NCI-H2227 treated with DMSO at 0.1 percent for 48 hours (cell line): Measurements from ENCODE around the gene KLF6.
"Not testable (repeated sequence)": the region's sequence is repeated elsewhere in the genome, so short reads cannot be mapped to it uniquely, and the experiment has no call there.

ENCODE experiments used
- DNase-seq: peaks from one replicate; lab custom pipeline; 2025; lab: John Stamatoyannopoulos, UW

Gene KLF6

GRCh38 chr10:3756360-3756740, 28.7 kb downstream of the KLF6 start:
- no peak for DNase-seq

GRCh38 chr10:3755440-3756359, 29.3 kb downstream of the KLF6 start:
- no peak for DNase-seq

GRCh38 chr10:3754727-3755439, 30.1 kb downstream of the KLF6 start:
- no peak for DNase-seq

DNA sequence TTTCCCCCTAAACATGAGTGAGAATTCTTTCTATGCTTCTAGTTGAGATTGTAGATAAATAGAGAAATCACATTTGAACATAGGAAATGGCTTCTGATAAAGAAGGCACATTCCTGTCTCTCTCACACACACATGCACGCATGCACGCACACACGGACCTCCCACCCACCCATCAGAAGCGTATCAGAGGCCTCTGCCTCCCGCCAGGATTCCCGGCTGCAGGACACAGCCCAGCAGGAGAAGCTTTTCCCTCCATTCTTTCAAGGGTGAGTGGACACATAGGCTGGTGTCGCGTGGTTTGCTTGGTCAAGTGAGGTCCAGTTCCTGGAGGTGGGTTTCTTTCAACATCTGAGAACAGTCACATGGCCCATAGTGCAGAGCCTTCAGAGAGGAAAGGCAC, 34.2 kb downstream of the KLF6 start:
- DNase-seq, result peak; percentile 8

DNA sequence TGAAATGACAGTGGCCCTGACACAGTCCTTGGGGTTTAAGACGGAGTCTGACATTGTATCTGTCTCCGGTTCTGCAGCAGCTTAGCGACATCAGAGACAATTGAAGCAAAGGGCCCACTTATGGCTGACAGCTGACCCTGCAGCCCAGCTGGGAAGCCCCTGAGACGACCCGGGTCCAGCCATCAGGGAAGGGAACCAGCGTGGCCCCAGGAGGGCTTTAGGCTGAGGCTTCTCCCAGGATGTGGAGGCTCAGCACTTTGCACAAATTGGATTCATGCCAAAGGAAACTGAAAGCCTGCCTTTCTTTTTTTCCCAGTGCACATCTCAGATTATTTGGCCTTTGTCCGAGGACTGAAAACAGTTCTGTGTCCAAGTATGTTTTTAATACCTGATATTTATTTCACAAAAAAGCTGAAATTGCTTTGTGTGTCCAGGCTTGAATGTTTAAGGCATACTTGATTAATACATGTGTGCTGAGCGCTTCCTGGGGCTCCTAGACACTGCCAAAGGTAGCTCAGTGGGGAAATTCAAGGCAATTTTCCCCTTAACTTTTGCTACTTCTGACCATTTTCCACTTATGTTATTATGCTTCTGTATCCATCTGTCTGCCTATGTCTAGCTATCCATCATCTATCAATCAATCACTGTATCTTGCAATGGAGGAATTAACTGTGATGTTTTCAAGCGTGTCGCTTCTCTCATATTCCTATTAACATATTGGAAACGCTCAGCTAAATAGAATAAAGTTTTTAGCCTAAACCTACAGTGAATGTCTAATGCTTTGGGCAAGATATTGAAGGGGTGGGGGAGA, 34.8 kb downstream of the KLF6 start:
- peak; percentile 16 for DNase-seq

GRCh38 chr10:3749600-3749999, 35.4 kb downstream of the KLF6 start:
- no peak for DNase-seq

- DNase-seq, result no peak
Observed at GRCh38 chr10:3749011-3749410, 36.0 kb downstream of the KLF6 start.

GRCh38 chr10:3748484-3748883, 36.5 kb downstream of the KLF6 start:
- DNase-seq, result no peak

GRCh38 chr10:3747984-3748383, 37.0 kb downstream of the KLF6 start:
- DNase-seq, result no peak

DNA sequence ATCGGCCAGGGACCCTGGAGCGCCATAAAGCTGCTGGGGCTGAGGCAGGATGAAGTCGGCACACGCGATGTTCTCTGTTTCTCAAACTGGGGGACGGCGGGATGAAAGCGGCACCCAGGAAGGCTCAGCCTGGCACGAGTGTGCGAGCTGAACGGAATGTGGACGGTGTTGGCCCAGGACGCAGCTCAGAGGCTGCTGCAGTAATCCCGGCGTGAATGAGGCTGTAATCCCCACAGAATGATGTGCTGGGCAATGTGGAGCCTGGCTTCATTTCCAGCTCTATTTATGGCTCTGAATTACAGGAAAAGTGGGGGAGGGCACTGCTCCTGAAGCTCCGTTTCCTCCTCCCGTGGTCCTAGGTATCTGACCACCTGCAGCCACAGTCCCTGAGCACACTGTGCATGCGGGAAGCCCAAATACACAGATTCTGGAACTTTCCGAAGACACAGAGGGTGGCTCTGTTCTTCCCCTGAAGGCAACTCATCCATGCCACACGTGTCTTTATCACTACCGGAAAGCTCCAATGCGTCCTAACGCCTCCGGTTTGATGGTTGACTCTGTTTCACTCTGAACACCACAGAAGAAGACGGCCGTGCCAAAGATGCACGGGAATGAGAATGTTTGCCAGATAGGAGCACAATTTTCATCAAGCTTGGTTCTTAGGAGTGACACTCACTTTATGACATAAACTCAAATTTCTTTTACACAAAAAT, 37.6 kb downstream of the KLF6 start:
- DNase-seq, result no peak

DNA sequence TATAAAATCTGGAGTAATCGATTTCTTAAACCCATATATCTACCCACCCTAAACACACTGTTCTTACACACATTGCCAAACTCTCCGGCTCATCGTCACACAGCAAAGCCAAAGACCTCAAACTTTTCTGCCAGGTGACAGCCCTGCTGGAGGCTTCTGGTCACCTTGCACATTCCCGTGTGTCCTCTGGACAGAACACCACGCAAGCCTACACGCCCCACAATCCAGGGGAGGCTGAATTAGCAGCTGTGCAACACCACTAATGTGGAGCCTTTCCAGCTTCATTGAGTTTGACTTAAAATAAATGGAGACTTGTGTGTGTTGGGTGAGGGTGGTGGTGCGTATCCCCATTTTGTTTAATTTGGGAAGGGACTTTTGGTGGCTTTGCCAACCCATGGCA, 38.4 kb downstream of the KLF6 start:
- no peak for DNase-seq

DNA sequence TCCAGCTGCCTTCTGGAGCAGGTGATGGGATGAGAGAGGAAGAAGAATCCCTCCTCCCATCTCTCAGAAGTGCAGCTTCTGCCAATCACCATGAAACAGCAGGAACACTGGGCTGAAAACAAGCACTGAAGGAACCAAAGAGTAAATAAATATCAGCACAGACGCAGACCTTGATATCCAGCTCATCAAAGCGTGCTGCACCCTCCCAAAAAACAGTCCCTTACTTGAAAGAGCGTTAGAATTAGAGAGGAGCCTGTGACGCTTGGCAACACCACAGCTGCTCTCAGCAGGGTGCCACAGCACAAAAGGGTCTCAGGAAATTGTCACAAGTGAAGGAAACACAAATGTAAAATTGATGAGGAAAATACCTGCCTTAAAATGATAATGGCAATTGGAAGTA, 39.5 kb downstream of the KLF6 start:
- DNase-seq, result peak; percentile 18

GRCh38 chr10:3741688-3742461, 43.1 kb downstream of the KLF6 start:
- no peak for DNase-seq

DNA sequence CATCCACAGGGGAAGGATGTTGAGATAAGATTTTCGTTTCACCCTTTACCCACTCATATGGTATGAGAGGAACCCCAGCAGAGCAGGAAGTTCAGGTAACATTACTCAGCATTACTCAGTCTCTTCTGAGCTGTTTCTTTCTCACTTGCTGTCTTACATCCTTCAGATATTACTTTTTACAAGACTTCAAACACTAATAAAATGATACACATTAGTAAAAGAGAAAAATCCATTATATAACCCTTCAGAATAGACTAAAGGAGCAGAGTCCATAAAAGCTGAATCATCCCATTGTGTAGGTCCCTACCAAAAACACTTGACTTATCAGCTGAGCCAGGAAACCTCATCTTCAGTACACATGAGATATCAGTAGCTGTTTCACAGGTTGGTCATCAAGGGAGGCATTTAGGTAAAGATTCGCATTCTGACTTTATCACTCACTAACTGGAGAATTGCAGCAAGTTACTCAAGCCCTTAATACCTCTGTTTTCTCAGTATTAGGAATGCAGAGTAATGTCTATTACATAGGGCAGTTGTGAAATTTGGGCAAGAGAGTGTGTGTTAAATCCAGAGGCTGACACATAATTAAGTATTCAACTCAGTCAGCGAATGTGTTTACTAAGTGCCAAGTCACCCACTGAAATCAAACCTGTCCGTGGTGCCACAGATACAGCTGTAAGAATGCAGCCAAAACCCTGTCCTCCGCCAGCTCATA, 44.7 kb downstream of the KLF6 start:
- DNase-seq, result no peak

DNA sequence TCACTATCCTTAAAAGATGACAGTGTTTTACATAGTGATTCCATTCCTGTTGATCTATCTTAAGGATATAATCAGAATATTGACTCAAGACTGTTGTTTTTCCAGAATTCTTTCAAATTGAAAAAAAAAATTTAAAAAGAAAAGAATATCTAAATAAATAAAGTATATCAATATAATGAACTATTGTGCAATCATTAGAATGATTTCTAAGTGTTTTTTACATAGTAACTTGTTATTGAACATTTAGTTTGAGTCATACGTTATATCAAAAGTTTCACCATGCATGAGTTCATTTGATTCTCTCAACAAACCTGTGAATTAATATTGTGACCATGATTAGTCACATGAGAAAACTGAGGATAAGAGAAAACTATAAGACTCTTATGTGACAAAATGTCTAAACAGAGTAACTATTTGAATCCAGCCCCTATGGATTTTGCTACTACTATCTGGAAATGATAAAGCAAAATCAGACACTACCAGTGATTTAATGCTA, 46.1 kb downstream of the KLF6 start:
- DNase-seq, result no peak

DNA sequence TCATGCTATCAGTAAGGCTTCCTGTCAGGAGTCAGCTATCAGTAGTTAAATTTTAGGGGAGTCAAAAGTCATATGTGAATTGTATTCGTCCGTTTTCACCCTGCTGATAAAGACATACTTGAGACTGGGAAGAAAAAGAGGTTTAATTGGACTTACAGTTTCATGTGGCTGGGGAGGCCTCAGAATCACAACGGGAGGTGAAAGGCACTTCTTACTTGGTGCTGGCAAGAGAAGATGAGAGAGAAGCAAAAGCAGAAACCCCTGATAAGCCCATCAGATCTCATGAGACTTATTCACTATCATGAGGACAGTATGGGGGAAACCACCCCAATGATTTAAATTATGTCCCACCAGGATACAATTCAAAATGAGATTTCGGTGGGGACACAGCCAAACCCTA, 47.1 kb downstream of the KLF6 start:
- DNase-seq, result peak; percentile 42

GRCh38 chr10:3735175-3735574, 49.8 kb downstream of the KLF6 start:
- no peak for DNase-seq

DNA sequence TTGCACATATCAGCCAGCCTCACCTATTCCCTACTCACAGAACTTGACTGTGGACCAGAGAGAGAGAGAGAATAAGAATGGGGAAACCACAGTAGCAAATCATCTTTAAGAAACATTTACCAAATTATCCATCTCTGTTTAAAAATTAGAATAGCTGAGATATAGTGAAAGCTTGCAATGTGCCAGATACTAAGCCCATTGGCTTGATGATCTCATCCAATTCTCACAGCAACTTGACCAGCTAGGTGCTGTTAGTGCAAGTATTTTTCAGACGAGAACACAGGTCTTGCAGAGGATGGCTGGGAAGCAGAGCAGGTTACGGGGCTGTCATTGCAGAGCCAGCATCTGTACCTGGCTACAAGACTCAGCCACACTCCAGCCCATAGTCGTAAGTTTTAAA, 50.9 kb downstream of the KLF6 start:
- DNase-seq, result no peak

- DNase-seq, result not testable (repeated sequence)
Observed at GRCh38 chr10:3732183-3732582, 52.8 kb downstream of the KLF6 start.

DNA sequence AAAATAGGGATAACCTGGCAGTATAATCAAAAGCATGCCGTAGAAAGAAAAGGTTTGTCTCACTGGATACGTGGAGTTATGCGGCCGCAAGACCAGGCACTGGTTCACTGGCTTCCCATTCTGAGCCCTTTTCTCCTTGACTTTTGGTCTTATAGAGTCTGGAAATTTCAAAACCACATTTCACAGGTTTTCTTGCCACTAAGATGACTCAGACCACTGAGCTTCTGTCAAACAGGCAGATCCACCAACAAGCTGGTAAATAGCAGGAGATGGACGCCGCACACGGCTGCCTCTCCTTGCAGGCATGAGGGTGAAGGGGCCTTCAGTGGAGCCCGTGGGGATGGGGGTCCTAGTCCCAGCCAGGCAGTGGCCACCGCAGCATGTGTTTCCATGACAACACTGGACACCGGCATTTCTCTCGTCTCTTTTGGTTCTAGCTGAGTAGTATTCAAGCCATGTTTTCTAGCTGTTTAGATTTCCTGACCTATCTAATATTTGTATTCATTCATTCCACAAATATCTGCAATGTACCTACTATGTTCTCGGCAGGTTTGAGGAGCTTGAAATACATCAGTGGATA, 55.5 kb downstream of the KLF6 start:
- no peak for DNase-seq
